GM21737 (cell line): ENCODE data around the gene TTYH1.

Experiments
- ATAC-seq: cut with Tn5 transposase; IDR thresholded peaks from one replicate; pipeline ENCODE4 v1.9.1; 2021; ENCODE audit warnings: mild to moderate bottlenecking, moderate library complexity; ENCODE audit not compliant: unreplicated experiment

The TTYH1 gene

DNA sequence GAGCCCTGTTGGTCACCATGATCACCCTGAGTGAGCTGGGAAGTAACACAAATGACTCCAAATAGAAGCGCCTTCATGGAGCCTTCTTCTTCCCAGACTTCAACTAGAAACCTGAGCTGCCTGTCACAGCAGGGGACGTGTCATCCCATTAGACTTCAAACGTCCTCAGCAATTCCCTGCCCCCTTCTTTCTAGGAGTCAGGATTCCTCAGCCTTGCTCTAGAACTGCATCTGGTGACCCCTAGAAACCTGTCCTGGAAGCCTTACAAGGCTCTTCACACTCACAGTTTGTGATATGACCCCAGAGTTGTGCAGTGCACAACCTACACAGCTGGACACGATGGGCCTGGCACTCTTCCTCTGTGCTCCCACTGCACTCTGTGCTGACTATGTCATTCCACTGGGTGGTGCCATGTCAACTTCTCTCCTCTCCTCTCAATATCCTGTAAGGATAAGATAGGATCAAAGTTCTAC, 23.6 kb upstream of the TTYH1 start:
- ATAC-seq, result no peak

DNA sequence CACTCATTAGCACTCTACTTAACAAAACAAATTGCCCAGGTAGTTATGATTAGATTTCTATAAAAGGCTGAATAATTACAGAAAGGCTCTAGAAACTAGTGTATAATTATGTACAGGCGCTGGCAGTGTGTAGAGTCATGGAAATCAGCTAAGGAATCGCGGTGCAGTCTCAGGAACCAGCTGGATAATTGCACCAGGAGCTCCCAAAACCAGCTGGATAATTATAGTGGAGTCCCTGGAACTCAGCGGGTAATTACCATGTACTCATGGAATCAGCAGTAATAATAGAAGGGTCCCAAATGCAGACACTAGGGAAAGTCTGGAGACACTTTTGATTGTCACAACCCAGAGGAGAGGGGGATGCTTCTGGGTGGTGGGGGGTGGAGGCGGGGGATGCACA, 23.2 kb upstream of the TTYH1 start:
- no peak for ATAC-seq

DNA sequence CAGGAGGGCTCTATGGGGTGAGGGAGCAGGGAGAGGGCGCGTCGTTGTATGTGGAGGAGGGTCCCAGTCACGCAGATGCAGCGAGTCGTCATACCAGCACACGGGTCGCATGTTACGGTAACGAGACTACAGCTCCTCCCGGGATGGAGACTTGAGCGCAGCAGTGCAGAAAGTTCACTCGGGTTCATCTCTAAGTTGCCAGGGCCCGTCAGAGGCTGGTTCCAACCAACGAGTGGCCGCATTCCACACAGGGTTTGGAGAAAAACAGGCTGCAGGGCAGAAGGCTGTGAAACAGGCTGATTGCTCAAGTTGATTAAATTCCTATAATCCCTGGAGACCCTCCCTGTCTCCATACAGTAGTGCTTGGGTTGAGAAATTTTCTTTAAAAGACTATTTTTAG, 21.9 kb upstream of the TTYH1 start:
- ATAC-seq, result no peak

DNA sequence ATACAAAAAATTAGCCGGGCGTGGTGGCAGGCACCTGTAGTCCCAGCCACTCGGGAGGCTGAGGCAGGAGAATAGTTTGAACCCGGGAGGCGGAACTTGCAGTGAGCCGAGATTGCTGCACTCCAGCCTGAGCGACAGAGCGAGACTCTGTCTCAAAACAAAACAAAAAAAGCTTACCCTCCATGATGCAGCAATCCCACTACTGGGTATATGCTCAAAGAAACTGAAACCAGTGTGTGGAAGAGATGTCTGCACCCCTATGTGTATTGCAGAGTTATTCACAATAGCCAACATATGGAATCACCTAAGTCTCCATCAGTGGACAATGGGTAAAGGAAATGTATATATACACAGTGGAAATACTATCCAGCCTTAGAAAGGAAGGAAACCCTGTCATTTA, 19.6 kb upstream of the TTYH1 start:
- no peak for ATAC-seq

DNA sequence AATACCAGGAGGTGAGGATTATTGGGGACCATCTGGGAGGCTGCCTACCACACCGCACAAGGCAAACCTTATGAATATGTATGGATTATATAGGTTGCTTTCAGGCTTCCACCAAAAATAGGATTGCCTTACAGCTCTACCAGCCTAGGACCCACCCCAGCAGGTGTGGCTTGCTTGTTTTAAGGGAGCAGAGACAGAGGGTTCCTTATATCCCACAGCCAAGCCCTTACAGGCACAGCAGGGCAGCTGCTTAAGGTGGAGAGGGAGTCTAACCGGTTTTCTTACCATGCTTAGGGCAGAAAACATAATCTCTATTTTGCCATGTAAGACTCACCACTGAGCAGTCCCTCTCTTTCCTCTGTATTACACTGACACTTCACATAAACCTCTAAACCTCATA, 16.1 kb upstream of the TTYH1 start:
- ATAC-seq, result no peak

DNA sequence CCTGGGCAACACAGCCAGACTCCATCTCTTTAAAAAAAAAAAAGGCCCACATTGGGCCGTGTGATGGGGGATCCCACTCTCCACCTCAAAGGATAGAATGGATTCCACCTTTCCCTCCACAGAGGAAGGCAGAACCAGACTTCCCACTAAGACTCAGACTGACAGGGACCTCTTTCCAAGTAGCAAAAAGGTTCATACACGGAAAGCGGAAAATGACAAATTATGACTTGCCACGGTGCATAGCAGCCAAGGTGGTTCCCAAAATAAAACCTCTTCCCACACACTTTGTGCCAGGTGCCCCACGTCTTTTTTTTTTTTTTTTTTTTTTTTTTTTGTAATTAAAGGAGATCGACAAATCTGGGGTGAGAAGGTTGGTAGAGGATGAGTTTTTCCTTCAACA, 14.4 kb upstream of the TTYH1 start:
- no peak for ATAC-seq

DNA sequence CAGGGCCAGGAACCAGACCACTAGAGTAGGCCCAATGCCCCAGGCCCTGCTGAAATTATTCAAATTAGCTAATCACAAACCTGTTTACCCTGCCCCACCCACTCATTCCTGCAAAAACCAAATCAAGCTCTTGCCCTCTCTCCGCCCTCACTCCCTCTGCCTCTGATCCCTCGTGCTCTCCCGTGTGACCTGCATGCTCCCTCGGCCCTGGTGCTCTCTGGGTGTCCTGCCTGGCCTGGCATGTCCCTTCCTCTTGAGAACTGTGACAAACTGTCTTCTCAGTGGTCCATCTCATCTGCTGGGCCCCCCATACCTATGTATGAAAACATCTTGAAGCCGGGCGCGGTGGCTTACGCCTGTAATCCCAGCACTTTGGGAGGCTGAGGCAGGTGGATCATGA, 12.2 kb upstream of the TTYH1 start:
- ATAC-seq, result no peak

DNA sequence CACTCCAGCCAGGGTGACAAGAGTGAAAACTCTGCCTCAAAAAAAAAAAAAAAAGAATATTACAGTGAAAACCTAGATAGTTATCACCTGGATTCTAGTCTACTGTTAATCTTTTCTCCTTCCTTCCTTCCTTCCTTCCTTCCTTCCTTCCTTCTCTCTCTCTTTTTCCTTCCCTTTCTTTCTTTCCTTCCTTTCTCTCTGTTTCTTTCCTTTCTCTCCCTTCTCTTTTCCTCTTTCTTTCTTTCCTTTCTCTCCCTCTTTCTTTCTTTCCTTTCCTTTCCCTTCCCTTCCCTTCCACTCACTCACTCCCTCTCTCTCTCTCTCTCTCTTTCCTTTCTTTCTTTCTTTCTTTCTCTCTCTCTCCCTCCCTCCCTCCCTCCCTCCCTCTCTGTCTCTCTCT, 9.6 kb upstream of the TTYH1 start:
- ATAC-seq, result no peak

DNA sequence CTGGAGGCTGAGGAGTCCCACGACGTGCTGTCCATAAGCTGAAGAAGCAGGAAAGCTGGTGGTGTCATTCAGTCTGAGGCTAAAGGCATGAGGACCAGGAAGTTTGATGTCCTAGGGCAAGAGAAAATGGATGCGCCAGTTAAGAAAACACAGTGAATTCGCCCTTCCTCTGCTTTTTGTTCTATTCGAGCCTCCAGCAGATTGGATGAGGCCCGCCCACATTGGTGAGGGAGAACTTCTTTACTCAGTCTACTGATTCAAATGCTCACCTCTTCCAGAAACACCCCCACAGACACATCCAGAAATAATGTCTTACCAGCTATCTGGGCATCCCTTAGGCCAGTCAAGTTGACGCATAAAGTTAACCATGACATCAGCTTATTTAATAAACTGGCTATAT, 7.5 kb upstream of the TTYH1 start:
- ATAC-seq, result no peak

DNA sequence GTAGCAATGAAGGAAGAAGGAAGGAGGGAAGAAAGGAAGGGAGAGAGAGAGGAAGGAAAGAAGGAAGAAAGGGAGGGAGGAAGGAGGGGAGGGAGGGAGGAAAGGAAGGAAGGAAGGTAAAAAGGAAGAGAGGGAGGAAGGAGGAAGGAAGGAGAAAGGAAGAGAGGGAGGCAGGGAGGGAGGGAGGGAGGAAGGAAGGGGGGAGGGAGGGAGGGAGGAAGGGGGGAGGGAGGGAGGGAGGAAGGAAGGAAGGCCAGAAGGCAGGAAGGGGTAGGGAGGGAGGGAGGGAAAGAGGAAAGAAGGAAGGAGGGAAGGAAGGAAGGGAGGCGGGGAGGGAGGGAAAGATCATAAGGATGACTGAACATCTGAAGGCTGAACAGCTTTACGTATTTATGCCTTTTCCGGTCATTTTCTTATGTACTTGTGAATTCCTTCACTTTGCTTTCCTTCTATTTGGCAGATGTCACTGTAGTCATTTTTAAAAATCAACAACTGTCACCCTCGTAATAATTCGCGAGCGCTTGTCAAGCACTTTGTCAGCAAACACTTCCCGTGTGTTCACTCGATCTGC, 6.7 kb upstream of the TTYH1 start:
- ATAC-seq, result no peak

DNA sequence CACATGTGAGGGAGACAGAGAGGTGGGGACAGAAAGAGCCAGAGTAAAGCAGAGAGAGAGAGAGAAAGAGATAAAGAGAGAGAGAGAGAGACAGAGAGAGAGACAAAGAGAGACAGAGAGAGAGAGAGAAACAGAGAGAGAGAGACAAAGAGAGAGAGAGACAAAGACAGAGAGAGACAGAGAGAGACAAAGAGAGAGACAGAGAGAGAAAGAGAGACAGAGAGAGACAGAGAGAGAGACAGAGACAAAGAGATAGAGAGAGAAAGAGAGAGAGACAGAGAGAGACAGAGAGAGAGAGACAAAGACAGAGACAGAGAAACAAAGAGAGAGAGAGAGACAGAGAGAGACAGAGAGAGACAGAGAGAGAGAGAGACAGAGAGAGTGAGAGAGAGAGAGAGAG, 4.2 kb upstream of the TTYH1 start:
- ATAC-seq, result no peak

DNA sequence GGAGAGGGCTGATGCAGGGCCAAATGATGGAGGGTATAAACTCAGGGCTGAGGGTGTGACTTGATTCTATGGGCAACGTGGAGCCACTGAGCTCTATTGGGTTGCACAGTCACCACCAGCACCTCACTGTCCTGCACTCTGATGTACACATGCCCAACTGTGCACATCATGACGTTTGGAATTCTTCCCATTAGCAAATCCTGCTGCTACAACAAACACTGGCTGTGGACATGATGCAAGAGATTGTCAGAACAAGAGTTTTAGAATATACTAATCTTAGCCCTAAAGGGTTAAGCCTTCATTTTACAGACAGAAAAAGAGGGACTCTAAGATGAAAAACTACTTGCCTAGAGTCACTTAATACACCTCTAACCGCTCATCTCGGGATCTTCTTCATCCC, 2.4 kb upstream of the TTYH1 start:
- no peak for ATAC-seq

DNA sequence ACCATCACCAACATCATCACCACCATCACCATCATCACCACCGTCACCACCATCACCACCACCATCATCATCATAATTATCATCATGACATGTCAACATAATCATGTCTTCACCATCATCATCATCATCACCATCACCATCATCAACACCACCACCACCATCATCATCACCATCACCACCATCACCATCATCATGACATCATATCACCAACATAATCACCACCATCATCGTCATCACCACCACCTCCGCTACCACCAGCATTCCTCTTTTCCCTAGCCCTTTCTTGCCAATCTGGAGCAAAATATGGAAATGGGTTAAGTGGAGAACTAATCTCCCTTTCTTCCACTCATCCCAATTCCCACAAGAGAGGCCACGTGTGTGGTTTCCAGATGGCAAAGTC, 1.1 kb upstream of the TTYH1 start:
- no peak for ATAC-seq

DNA sequence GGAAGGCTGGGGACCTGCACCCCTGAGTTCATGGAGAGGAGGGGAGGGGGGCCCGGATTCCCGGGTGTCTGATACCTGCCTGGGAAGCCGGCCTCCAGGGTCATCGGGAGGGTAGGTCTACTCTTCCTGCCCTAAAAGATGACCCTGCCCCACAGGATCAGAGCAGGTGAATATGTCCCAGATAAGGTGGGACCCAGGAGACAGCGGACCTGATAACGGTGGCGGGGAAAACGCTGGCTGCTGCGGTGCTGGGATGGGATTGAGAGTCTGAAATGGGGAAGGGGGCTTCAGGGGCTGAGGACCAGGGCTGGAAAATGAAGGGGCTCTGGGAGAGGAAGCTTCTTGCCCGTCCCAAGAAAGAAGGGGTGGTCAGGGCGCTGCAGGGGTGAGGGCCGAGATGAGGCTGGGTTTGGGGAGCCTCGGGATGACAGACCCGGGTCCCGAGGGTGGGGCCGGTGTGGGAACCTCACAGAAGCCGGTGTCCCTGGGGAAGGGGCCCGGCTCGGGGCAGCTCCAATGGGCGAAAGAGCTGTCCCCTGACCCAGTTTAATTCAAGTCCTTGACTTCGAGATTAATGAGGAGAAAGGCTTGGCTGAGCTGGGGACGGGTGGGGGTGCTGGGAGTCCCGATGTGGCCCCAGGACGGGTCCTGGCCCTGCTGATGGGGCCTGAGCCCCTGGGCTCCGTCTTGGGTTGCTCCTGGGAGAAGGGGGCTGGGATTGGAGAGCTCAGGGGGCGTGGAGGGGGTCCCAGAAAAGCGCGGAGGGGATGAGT, 823 bp downstream of the TTYH1 start:
- no peak for ATAC-seq

DNA sequence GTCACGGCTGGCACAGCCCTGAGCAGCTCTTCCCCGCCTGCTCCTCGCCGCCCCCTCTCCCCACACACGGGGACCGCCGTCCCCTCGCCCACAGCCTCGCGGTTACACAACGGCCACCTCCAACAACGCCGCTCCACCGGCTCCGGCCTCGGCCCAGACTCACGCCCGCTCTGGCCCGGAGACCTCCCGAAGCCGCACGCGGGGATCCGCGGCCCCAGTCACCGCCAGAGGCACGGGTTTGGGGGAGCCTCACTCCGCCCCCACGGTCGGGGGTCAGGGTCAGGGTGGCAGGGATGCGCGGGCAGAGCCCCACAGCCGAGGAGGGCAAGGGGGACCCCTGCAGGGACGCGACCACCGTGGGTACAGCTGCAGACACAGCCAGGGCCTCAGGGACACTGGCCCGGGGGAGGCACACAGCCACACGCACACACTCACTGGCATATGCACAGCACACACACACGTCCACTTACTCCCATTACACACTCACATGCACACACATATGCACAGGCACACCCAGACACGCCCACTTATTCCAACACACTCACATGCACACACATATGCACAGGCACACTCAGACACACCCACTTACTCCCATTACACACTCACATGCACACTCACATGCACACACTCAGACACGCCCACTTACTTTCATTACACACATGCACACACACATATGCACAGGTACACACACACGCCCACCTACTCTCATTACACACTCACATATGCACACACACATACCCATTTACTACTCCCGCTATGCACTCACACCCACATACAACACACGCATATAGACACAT, 1.6 kb downstream of the TTYH1 start:
- ATAC-seq, result no peak

DNA sequence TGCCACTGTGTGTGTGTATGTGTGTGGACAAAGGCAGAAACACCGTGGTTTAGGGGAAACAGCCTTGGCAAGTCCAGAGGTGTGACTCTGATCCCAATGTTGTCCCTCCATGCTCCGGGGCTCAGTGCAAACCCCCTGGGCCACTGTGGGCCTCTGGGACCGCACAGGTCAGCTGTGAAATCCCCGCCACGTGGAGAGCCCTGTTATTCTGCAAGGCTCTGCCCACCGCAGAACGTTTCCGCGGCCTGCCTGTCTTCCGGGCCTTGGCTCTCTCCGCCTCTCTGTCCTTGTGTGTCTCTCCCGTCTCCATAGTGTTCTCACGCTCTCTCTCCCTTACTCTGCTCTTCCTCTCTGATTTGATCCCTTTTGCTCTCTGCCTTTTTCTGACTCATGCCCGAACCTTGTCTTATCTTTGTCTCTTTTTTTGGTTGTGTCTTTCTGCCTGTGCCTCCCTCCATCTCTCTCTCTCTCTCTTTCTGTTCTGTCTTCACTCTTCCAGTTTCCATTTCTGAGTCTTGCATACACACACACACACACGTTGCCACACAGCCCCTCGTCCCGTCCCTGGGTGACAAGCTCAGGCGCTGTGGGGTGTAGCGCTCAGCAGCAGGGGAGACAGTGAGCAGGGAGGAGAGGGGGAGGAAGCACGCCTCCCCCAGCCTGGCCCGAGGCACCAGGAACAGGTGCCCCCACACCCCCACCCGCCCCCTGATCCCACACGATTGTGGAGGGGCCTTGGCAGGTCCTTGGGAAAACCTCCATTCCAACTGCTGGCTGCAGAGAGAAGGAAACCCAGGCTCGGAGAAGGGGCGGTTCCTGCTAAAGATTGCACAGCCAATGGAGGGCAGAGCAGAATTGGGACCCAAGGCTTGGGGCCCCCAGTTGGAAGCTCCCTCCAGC, 3.0 kb downstream of the TTYH1 start:
- ATAC-seq, result no peak

DNA sequence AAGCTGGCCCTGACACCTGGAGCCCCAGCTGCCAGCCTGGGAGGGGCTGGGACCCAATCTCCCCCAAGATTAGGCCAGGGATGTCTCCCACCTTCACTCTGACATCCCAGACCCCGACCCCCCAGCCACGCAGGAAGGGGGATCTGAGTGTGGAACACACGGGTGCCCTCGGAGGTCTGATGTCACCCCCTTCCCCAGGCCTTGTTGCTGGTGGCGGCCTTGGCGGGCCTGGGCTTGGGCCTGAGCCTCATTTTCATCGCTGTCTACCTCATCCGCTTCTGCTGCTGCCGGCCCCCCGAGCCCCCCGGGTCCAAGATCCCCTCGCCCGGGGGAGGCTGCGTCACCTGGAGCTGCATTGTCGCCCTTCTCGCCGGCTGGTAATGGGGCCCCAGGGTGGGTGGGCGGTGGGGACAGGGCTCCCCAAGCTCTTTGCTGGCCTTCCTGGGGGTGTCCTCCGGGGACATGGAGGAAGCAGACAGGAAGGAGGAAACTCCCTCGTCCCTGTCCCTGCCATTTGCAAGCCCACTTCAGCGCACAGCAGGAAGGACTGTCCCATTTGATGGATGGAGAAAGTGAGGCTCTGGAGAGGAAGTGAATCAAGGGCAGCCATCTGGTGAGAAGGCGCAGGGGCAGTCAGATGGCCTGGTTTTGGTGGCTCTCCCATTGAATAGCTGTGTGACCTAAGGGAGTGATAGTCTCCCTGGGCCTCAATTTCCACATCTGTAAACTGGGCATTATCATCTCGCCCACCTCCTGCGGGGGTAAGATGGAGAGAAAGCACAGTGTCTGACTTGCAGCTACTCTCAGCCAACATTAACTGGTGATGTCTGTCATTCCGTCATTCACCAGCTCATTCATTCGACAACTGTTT, 3.9 kb downstream of the TTYH1 start:
- ATAC-seq, result no peak

DNA sequence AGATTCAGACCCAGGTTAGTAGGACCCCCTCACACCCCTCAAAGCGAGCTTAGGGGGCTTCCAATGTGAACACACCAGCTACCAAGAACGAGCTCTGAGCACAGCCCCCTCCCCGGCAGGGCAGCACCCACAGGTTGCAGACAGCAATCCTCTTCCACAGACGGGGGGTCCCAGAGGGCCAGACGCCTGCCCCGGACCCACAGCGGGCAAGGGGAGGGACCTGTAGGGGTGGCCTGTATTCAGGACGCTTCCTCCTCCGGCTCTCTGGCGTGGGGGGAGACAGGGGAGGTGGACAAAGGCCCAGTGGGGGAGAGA, 4.8 kb downstream of the TTYH1 start:
- ATAC-seq, result no peak

DNA sequence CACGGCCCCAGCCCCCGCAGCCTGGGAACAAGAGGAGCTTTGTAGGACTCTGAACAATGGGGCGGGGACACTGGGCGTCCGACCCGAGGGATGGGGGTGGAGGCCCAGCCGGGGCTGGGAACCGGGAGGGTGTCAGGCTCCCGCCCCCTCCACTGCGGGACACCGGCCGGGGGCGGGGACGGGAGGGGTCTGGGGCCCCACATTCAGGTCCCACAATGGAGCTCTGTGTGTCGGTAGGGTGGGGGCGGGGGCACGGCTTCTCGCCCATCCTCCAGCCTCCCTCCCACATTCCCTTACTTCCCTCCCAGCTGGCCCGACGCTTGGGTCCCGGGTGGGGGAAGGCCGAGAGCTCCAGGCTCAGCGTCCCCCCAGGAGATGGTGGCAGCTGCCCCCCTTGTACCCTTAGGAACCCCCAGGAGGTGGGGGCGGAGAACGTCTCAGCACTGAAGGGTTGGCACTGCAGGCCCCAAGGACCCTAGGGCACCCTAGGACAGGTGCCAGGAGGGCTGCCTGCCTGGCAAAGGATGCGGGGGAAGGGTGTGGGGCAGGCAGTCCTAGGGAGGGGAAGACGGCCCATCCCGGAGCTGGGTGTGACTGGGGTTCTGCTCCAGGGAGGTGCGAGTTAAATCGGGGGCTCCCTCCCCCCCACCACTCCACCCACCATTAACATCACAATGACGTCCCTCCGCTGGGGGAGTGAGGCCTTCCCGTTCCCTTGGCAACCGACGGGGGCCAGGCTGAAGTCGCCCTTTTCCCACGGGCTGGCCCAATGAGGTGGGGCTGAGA, 5.3 kb downstream of the TTYH1 start:
- ATAC-seq, result no peak

DNA sequence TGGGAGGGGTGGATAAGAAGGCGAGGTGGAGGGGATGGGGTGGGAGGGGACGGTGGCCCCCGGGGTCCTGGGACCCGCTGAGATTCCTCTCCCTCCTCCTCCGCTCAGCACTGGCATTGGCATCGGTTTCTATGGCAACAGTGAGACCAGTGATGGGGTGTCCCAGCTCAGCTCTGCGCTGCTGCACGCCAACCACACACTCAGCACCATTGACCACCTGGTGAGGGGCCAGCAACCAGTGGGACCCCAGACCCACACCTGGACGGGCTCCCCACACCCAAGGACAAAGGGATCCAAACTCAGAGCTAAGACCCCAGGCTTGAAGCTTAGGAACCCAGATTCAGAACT, 5.9 kb downstream of the TTYH1 start:
- ATAC-seq, result no peak
